Measurements from ENCODE around the gene TWSG1.

GRCh38 chr18:9337873-9338272, 3.3 kb downstream of the TWSG1 start:
- TF ChIP-seq GATA2 (IDR thresholded peaks at IDR 0.05; ENCODE audit: low read depth, low read length) (no peak), GATA3 (IDR thresholded peaks at IDR 0.05; ENCODE audit: low read depth, low read length) (no peak)
